HCT116 (cell line): ENCODE measurements around the gene ASB8. TPM values are rescaled to one million over a fixed set of nuclear protein-coding genes. Genes with fewer than 3 reads are reported as not detected.

Experiments
- ATAC-seq: fragments of 200-7000 bp; cut with Tn5 transposase; 2 replicates; pipeline ENCODE4 v1.9.1; 2020; ENCODE audit warnings: mild to moderate bottlenecking, moderate library complexity
- BruUV-seq: library from RNA; stranded (reverse); fragments of 400-500 nt; replicated peaks from 2 replicates; lab custom pipeline; 2021; lab: Mats Ljungman, UMichigan
- CTCF ChIA-PET: fragments of 300-600 bp; sonication (Branson Sonifier 250); formaldehyde crosslinking; loops from one replicate; lab custom pipeline; 2021; ENCODE audit warnings: antibody characterized with exemption; lab: Charles Lee
- POLR2A ChIA-PET: fragments of 300-600, 350-600 bp; sonication (Branson Sonifier 250); formaldehyde crosslinking; loops from one replicate; lab custom pipeline; 2021; ENCODE audit warnings: antibody characterized with exemption; lab: Charles Lee
- RAD21 ChIA-PET, 2 experiments: fragments of 300-600 bp; sonication (Branson Sonifier 250); formaldehyde crosslinking; loops; one replicate each; lab custom pipeline; 2023; ENCODE audit warnings: low total read pairs in 2 of 2; ENCODE audit not compliant: uncharacterized antibody in 2 of 2, unreplicated experiment in 2 of 2, low non-redundant PET in 1 of 2; lab: Charles Lee
- DNase-seq: peaks from one replicate; pipeline ENCODE4 v3.0.0-alpha.2; 2010; ENCODE audit warnings: low read depth, low spot score
- H2AFZ ChIP-seq: fragments of 200-600 bp; shearing (Covaris generic), sonication (generic); 2 replicates; pipeline ENCODE4 v1.6.1; 2017; ENCODE audit warnings: low read depth, mixed run types, mixed read lengths, antibody characterized with exemption, low read length; ENCODE audit not compliant: poor library complexity, severe bottlenecking
- H3K27ac ChIP-seq: 2 replicates; pipeline ENCODE4 v1.5.1; 2012; ENCODE audit warnings: low read depth, low read length
- H3K27me3 ChIP-seq: fragments of 200-600 bp; sonication (generic); 2 replicates; pipeline ENCODE4 v1.6.1; 2016; ENCODE audit warnings: mixed run types, low read length, mixed read lengths; ENCODE audit not compliant: insufficient read depth
- H3K36me3 ChIP-seq, 2 experiments: fragments of 200-500 bp in 1 of 2; fragments of 200-600 bp in 1 of 2; sonication (Bioruptor generic) in 1 of 2; sonication (generic) in 1 of 2; 2 replicates each; pipeline versions ENCODE4 v1.5.1 to v1.6.1; 2014 to 2016; ENCODE audit warnings: low read length in 2 of 2, inconsistent platforms in 1 of 2, mixed read lengths in 1 of 2, mixed run types in 1 of 2; ENCODE audit not compliant: insufficient read depth in 2 of 2, control insufficient read depth in 1 of 2
- H3K4me1 ChIP-seq, 2 experiments: fragments of 200-600 bp in 1 of 2; sonication (generic) in 1 of 2; 2 replicates each; pipeline versions ENCODE4 v1.5.1 to v1.6.1; 2012 to 2017; ENCODE audit warnings: low read length in 2 of 2, inconsistent platforms in 1 of 2, mild to moderate bottlenecking in 1 of 2, mixed read lengths in 1 of 2, mixed run types in 1 of 2, moderate library complexity in 1 of 2; ENCODE audit not compliant: insufficient read depth in 2 of 2, control insufficient read depth in 1 of 2
- H3K4me2 ChIP-seq: fragments of 200-600 bp; sonication (generic); 2 replicates; pipeline ENCODE4 v1.6.1; 2017; ENCODE audit warnings: mixed run types, low read length, mixed read lengths
- H3K4me3 ChIP-seq, 2 experiments: fragments of 200-600 bp in 1 of 2; sonication (generic) in 1 of 2; replicated peaks in 1 of 2; 2 replicates each; pipeline ENCODE4 v1.5.1; 2011 to 2016; ENCODE audit warnings: low read length in 2 of 2, control low read depth in 1 of 2, low read depth in 1 of 2, mild to moderate bottlenecking in 1 of 2, mixed read lengths in 1 of 2, mixed run types in 1 of 2
- H3K79me2 ChIP-seq: fragments of 200-600 bp; sonication (generic); 2 replicates; pipeline ENCODE4 v1.6.1; 2017; ENCODE audit warnings: mild to moderate bottlenecking, mixed run types, low read length, moderate library complexity, mixed read lengths; ENCODE audit not compliant: insufficient read depth
- H3K9ac ChIP-seq: fragments of 200-600 bp; sonication (generic); 2 replicates; pipeline ENCODE4 v1.6.1; 2016; ENCODE audit warnings: low read length, mixed read lengths
- H3K9me2 ChIP-seq: fragments of 200-600 bp; sonication (generic), shearing (Covaris generic); 2 replicates; pipeline ENCODE4 v1.6.1; 2017; ENCODE audit warnings: mixed run types, mild to moderate bottlenecking, moderate library complexity; ENCODE audit not compliant: insufficient read depth
- H3K9me3 ChIP-seq, 2 experiments: fragments of 200-500 bp in 1 of 2; fragments of 200-600 bp in 1 of 2; sonication (Bioruptor generic) in 1 of 2; sonication (generic) in 1 of 2; 2 replicates each; pipeline ENCODE4 v1.6.1; 2014 to 2017; ENCODE audit warnings: low read length in 2 of 2, mixed read lengths in 2 of 2, inconsistent platforms in 1 of 2, low read depth in 1 of 2, mild to moderate bottlenecking in 1 of 2, mixed run types in 1 of 2, moderate library complexity in 1 of 2; ENCODE audit not compliant: control insufficient read depth in 1 of 2, insufficient read depth in 1 of 2
- H4K20me1 ChIP-seq: fragments of 200-600 bp; sonication (generic), shearing (Covaris generic); 2 replicates; pipeline ENCODE4 v1.6.1; 2017; ENCODE audit warnings: mixed run types, mild to moderate bottlenecking, moderate library complexity; ENCODE audit not compliant: insufficient read depth
- CBX3 ChIP-seq: IDR thresholded peaks from 2 replicates; pipeline ENCODE4 v1.6.1; 2012; ENCODE audit warnings: low read depth
- SIN3A ChIP-seq: IDR thresholded peaks from 2 replicates; pipeline ENCODE4 v1.6.1; 2012; ENCODE audit warnings: low read depth
- TCF7L2 ChIP-seq: IDR thresholded peaks from 2 replicates; pipeline ENCODE4 v1.7.0; 2011; ENCODE audit warnings: borderline replicate concordance, inconsistent platforms; ENCODE audit not compliant: insufficient read depth, insufficient read length; ENCODE audit errors: extremely low read depth
- YY1 ChIP-seq: IDR thresholded peaks from 2 replicates; pipeline ENCODE4 v1.6.1; 2011; ENCODE audit warnings: low read length, low read depth, moderate library complexity, mild to moderate bottlenecking; ENCODE audit not compliant: insufficient replicate concordance; ENCODE audit errors: extremely low read depth
- ZFX ChIP-seq: fragments of 450-650 bp; IDR thresholded peaks from 2 replicates; pipeline ENCODE4 v1.6.1; 2017
- intact Hi-C: fragments of 100-400 bp; cut with micrococcal nuclease; formaldehyde crosslinking; loops from 2 replicates; pipeline ENCODE4 v1.10.0; 2022
- total RNA-seq: library from RNA; stranded (reverse); gene quantifications from one replicate; pipeline ENCODE4 v1.2.1, GENCODE V29; 2021; ENCODE audit not compliant: unreplicated experiment
- TF ChIP-seq, protein P1 (sequence below): IDR thresholded peaks from 2 replicates; pipeline ENCODE4 v1.6.1; 2011; ENCODE audit warnings: mild to moderate bottlenecking, low read length, moderate library complexity; ENCODE audit not compliant: insufficient replicate concordance; ENCODE audit errors: extremely low read depth
- TF ChIP-seq, protein P2 (sequence below): IDR thresholded peaks from 2 replicates; pipeline ENCODE4 v1.6.1; 2012; ENCODE audit warnings: low read depth
- TF ChIP-seq, protein P3 (sequence below): IDR thresholded peaks from 2 replicates; pipeline ENCODE4 v1.6.1; 2012

Gene ASB8
- total RNA-seq, 1 experiment from 2014 or later = 14.0 TPM

DNA sequence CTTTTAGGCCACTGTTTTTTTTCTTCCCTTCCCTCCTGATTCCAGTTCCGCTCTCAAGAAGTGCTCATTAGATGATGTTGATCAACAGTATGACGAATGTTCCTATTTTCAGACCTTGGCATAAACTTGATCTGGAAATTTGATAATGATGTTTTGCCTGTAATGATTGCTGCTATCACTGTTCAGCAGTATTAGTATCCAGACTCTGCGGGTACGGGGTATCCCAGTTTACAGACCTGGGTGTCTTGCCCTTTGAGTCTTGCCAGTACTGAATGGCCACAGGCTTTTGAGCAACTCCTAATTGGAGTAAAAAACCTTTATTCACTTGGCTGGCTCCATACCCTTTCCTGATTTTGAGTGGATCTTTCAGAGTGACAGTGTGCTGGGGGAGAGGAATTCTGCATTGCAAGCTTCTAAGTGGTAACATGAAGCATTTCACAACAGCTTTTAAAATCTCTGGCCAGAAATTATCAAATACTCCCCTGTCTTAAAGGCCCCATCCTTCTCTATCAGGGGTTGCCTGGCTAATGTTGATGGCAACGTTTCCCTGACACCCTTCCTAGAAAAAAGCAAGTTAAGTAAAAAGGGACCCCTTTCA lies 5.9 kb upstream of the ASB8 start:
- intact Hi-C loops = loop anchor here (10.0 kb wide), 2 partner anchors 218 to 448 kb away; no protein-coding TSS in a partner anchor
- H3K79me2 ChIP-seq = no peaks in the 10 kb centered on the region
- ChIA-PET POLR2A (no interaction called here), RAD21 (no interaction called here), CTCF (interaction anchor here (1.3 to 1.6 kb wide), 3 partner anchors 26 to 456 kb away, joined by 3 to 4 read pairs (median 3); partner anchors contain the start of gene TMEM106C)
- no peaks in the 10 kb centered on the region for H3K36me3 ChIP-seq
- H2AFZ ChIP-seq = no peak overlapping the region
- TF ChIP-seq, protein P1, sequence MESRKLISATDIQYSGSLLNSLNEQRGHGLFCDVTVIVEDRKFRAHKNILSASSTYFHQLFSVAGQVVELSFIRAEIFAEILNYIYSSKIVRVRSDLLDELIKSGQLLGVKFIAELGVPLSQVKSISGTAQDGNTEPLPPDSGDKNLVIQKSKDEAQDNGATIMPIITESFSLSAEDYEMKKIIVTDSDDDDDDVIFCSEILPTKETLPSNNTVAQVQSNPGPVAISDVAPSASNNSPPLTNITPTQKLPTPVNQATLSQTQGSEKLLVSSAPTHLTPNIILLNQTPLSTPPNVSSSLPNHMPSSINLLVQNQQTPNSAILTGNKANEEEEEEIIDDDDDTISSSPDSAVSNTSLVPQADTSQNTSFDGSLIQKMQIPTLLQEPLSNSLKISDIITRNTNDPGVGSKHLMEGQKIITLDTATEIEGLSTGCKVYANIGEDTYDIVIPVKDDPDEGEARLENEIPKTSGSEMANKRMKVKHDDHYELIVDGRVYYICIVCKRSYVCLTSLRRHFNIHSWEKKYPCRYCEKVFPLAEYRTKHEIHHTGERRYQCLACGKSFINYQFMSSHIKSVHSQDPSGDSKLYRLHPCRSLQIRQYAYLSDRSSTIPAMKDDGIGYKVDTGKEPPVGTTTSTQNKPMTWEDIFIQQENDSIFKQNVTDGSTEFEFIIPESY = no peak
- TF ChIP-seq ZFX = no peak
- no peak for TF ChIP-seq CBX3
- TF ChIP-seq, protein P2, sequence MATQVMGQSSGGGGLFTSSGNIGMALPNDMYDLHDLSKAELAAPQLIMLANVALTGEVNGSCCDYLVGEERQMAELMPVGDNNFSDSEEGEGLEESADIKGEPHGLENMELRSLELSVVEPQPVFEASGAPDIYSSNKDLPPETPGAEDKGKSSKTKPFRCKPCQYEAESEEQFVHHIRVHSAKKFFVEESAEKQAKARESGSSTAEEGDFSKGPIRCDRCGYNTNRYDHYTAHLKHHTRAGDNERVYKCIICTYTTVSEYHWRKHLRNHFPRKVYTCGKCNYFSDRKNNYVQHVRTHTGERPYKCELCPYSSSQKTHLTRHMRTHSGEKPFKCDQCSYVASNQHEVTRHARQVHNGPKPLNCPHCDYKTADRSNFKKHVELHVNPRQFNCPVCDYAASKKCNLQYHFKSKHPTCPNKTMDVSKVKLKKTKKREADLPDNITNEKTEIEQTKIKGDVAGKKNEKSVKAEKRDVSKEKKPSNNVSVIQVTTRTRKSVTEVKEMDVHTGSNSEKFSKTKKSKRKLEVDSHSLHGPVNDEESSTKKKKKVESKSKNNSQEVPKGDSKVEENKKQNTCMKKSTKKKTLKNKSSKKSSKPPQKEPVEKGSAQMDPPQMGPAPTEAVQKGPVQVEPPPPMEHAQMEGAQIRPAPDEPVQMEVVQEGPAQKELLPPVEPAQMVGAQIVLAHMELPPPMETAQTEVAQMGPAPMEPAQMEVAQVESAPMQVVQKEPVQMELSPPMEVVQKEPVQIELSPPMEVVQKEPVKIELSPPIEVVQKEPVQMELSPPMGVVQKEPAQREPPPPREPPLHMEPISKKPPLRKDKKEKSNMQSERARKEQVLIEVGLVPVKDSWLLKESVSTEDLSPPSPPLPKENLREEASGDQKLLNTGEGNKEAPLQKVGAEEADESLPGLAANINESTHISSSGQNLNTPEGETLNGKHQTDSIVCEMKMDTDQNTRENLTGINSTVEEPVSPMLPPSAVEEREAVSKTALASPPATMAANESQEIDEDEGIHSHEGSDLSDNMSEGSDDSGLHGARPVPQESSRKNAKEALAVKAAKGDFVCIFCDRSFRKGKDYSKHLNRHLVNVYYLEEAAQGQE = no peak
- TF ChIP-seq, protein P3, sequence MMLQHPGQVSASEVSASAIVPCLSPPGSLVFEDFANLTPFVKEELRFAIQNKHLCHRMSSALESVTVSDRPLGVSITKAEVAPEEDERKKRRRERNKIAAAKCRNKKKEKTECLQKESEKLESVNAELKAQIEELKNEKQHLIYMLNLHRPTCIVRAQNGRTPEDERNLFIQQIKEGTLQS = no peak
- no peak for TF ChIP-seq SIN3A
- TF ChIP-seq TCF7L2 = no peak
- TF ChIP-seq YY1 = no peak
- ATAC-seq (no peak), DNase-seq (no peak)
- H3K9me3 ChIP-seq = no peaks in the 10 kb centered on the region
- no peak overlapping the region for H3K9ac ChIP-seq
- H4K20me1 ChIP-seq = no peaks in the 10 kb centered on the region
- no TSS peak for BruUV-seq
- no peak overlapping the region for H3K27ac ChIP-seq
- no peaks in the 10 kb centered on the region for H3K27me3 ChIP-seq
- no peaks in the 10 kb centered on the region for H3K9me2 ChIP-seq
- no peak overlapping the region for H3K4me2 ChIP-seq
- H3K4me3 ChIP-seq = no peak overlapping the region
- H3K4me1 ChIP-seq = peaks cover 0 to under 1% of the 10 kb centered on the region in 2 experiments; a peak in 3 of 4 replicates
